ENCODE results near the gene DGKI. TPM values are rescaled to one million over a fixed set of nuclear protein-coding genes. Genes with fewer than 3 reads are reported as not detected.

Gene DGKI
- total and polyA plus RNA-seq, 4 donors, result 1.1 to 11.3 (median 5.2) TPM

- 88 to 89% methylated on average over 2 of the region's 2 CpGs for WGBS, 2 donors
- intact Hi-C loops (cut with DNase I), result no loop called here
- no peak for ATAC-seq (ENCODE audit: low FRiP score)
- Histone ChIP-seq H3K4me3 (ENCODE audit: low read length in 2 of 2) (no peak overlapping the region), H3K4me1 (ENCODE audit: control insufficient read depth in 1 of 2, insufficient read depth in 2 of 2, low read length in 2 of 2) (peaks cover 0 to 3% of the 10 kb centered on the region in 2 donors), H3K36me3 (ENCODE audit: control insufficient read depth in 1 of 2, insufficient read depth in 2 of 2, low read length in 1 of 2) (peaks cover 0 to 2% of the 10 kb centered on the region in 2 donors), H3K27me3 (ENCODE audit: control insufficient read depth in 1 of 2, insufficient read depth in 2 of 2, low read length in 1 of 2) (no peaks in the 10 kb centered on the region), H3K9me3 (ENCODE audit: control insufficient read depth, low read length) (no peaks in the 10 kb centered on the region), H3K27ac (ENCODE audit: low read depth in 1 of 2, low read length in 2 of 2) (no peak overlapping the region)
- no peak for DNase-seq
These were observed 333.7 kb downstream of the DGKI start for GRCh38 chr7:137513091-137513490.

DNA sequence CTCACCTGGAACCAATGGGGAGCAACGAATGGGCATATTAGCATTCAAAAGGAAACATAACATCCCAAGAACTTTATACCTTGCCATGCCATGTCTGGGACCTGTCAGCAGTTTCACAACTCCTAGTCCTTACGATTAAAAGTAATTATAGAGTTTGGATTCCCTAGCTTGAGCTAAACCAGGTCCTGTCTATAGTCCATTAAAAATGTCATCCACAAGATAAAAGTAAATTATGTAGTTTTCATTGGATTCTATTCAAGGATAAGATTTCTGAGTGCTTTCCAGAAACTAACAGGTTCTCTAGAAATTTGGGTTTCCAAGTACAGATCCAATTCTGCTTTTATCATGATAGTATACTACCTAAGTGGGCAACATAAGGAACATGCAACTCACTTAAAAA is 339.7 kb downstream of the DGKI start:
- Histone ChIP-seq H3K27me3 (ENCODE audit: control insufficient read depth in 1 of 2, insufficient read depth in 2 of 2, low read length in 1 of 2) (no peaks in the 10 kb centered on the region), H3K27ac (ENCODE audit: low read depth in 1 of 2, low read length in 2 of 2) (no peak overlapping the region), H3K4me3 (ENCODE audit: low read length in 2 of 2) (no peak overlapping the region), H3K4me1 (ENCODE audit: control insufficient read depth in 1 of 2, insufficient read depth in 2 of 2, low read length in 2 of 2) (peaks cover 0 to 3% of the 10 kb centered on the region in 2 donors), H3K9me3 (ENCODE audit: control insufficient read depth, low read length) (no peaks in the 10 kb centered on the region), H3K36me3 (ENCODE audit: control insufficient read depth in 1 of 2, insufficient read depth in 2 of 2, low read length in 1 of 2) (peaks cover 0 to 2% of the 10 kb centered on the region in 2 donors)
- WGBS, 2 donors, result 24 to 34% methylated on average over 2 of the region's 2 CpGs
- DNase-seq (no peak), ATAC-seq (ENCODE audit: low FRiP score) (no peak)
- intact Hi-C loops (cut with DNase I), result no loop called here

DNA sequence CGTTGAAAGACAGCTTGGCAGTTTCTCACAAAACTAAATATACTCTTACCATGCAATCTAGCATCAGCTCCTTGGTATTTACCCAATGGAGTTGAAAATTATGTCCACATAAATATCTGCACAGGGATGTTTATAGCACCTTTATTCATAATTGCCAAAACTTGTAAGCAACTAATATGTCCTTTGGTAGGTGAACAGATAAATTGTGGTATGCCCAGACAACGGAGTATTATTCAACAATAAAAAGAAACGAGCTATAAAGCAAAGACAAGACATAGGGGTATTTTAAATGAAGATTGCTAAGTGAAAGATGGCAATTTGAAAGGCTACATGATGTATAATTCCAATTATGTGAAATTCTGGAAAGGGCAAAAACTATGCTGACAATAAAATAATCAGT is 340.7 kb downstream of the DGKI start:
- no peaks in the 10 kb centered on the region for H3K9me3 ChIP-seq (ENCODE audit: control insufficient read depth, low read length)
- ATAC-seq (ENCODE audit: low FRiP score) (no peak), DNase-seq (no peak)
- no peak overlapping the region for H3K4me3 ChIP-seq (ENCODE audit: low read length in 2 of 2)
- H3K36me3 ChIP-seq (ENCODE audit: control insufficient read depth in 1 of 2, insufficient read depth in 2 of 2, low read length in 1 of 2), result no peaks in the 10 kb centered on the region
- peaks cover 0 to 3% of the 10 kb centered on the region in 2 donors for H3K4me1 ChIP-seq (ENCODE audit: control insufficient read depth in 1 of 2, insufficient read depth in 2 of 2, low read length in 2 of 2)
- intact Hi-C loops (cut with DNase I), result no loop called here
- no peak overlapping the region for H3K27ac ChIP-seq (ENCODE audit: low read depth in 1 of 2, low read length in 2 of 2)
- WGBS, 2 donors, result 74 to 75% methylated on average over 3 of the region's 3 CpGs
- H3K27me3 ChIP-seq (ENCODE audit: control insufficient read depth in 1 of 2, insufficient read depth in 2 of 2, low read length in 1 of 2), result no peaks in the 10 kb centered on the region

DNA sequence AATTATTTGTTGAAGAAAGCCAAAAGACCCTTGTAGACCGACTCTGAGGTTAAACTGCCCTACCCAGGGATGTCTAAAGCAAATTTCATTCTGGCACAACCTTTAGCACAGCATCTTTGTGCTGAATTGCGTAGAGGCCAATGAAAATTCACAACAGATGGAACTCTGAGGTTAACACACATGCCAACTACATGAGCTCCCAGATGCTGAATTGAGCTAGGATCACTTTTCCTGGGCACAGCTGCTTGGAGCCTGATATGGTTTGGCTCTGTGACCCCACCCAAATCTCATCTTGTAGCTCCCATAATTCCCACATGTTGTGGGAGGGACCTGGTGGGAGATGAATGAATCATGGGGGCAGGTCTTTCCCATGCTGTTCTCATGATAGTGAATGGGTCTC is 345.2 kb downstream of the DGKI start:
- ATAC-seq (ENCODE audit: low FRiP score) (no peak), DNase-seq (no peak)
- H3K27ac ChIP-seq (ENCODE audit: low read depth in 1 of 2, low read length in 2 of 2), result no peak overlapping the region
- H3K9me3 ChIP-seq (ENCODE audit: control insufficient read depth, low read length), result no peaks in the 10 kb centered on the region
- intact Hi-C loops (cut with DNase I), result no loop called here
- H3K27me3 ChIP-seq (ENCODE audit: control insufficient read depth in 1 of 2, insufficient read depth in 2 of 2, low read length in 1 of 2), result no peaks in the 10 kb centered on the region
- WGBS, 2 donors, result 89 to 93% methylated on average over 2 of the region's 2 CpGs
- H3K4me1 ChIP-seq (ENCODE audit: control insufficient read depth in 1 of 2, insufficient read depth in 2 of 2, low read length in 2 of 2), result no peaks in the 10 kb centered on the region
- H3K36me3 ChIP-seq (ENCODE audit: control insufficient read depth in 1 of 2, insufficient read depth in 2 of 2, low read length in 1 of 2), result peaks cover 0 to 1% of the 10 kb centered on the region in 2 donors
- no peak overlapping the region for H3K4me3 ChIP-seq (ENCODE audit: low read length in 2 of 2)

GRCh38 chr7:137492889-137493288 is 353.9 kb downstream of the DGKI start:
- no peak overlapping the region for H3K4me3 ChIP-seq (ENCODE audit: low read length in 2 of 2)
- no peaks in the 10 kb centered on the region for H3K9me3 ChIP-seq (ENCODE audit: control insufficient read depth, low read length)
- no peaks in the 10 kb centered on the region for H3K27me3 ChIP-seq (ENCODE audit: control insufficient read depth in 1 of 2, insufficient read depth in 2 of 2, low read length in 1 of 2)
- H3K27ac ChIP-seq (ENCODE audit: low read depth in 1 of 2, low read length in 2 of 2), result no peak overlapping the region
- intact Hi-C loops (cut with DNase I), result no loop called here
- DNase-seq (no peak), ATAC-seq (ENCODE audit: low FRiP score) (no peak)
- H3K36me3 ChIP-seq (ENCODE audit: control insufficient read depth in 1 of 2, insufficient read depth in 2 of 2, low read length in 1 of 2), result no peaks in the 10 kb centered on the region
- 97 to 99% methylated on average over 6 of the region's 6 CpGs for WGBS, 2 donors
- H3K4me1 ChIP-seq (ENCODE audit: control insufficient read depth in 1 of 2, insufficient read depth in 2 of 2, low read length in 2 of 2), result no peaks in the 10 kb centered on the region

DNA sequence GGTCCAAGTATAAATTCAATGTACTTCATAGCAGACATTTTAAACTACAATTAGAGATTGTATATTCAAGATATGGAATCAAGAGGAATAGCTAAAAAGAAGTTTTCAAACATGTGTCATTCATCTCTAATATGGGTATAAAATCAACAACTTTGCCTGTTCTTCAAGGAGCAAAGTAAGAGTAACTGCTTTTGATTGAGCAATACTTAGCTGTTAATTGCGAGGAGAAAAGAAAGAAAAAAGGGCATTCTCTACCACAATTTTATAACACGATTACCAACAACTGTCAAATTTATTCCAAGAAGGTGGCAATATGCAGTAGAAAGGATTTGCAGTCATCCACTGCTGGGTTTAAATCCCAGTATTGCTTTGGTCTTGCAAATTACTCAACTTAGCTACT is 356.9 kb downstream of the DGKI start:
- Histone ChIP-seq H3K36me3 (ENCODE audit: control insufficient read depth in 1 of 2, insufficient read depth in 2 of 2, low read length in 1 of 2) (no peaks in the 10 kb centered on the region), H3K9me3 (ENCODE audit: control insufficient read depth, low read length) (no peaks in the 10 kb centered on the region), H3K27ac (ENCODE audit: low read depth in 1 of 2, low read length in 2 of 2) (no peak overlapping the region), H3K4me1 (ENCODE audit: control insufficient read depth in 1 of 2, insufficient read depth in 2 of 2, low read length in 2 of 2) (no peaks in the 10 kb centered on the region), H3K27me3 (ENCODE audit: control insufficient read depth in 1 of 2, insufficient read depth in 2 of 2, low read length in 1 of 2) (no peaks in the 10 kb centered on the region), H3K4me3 (ENCODE audit: low read length in 2 of 2) (no peak overlapping the region)
- intact Hi-C loops (cut with DNase I), result no loop called here
- no peak for DNase-seq
- no peak for ATAC-seq (ENCODE audit: low FRiP score)
- WGBS, 2 donors, result 93 to 94% methylated on average over 2 of the region's 2 CpGs

- ATAC-seq (ENCODE audit: low FRiP score) (no peak), DNase-seq (no peak)
- H3K4me3 ChIP-seq (ENCODE audit: low read length in 2 of 2), result no peak overlapping the region
- H3K9me3 ChIP-seq (ENCODE audit: control insufficient read depth, low read length), result no peaks in the 10 kb centered on the region
- no peak overlapping the region for H3K27ac ChIP-seq (ENCODE audit: low read depth in 1 of 2, low read length in 2 of 2)
- intact Hi-C loops (cut with DNase I), result no loop called here
- H3K4me1 ChIP-seq (ENCODE audit: control insufficient read depth in 1 of 2, insufficient read depth in 2 of 2, low read length in 2 of 2), result no peaks in the 10 kb centered on the region
- no peaks in the 10 kb centered on the region for H3K36me3 ChIP-seq (ENCODE audit: control insufficient read depth in 1 of 2, insufficient read depth in 2 of 2, low read length in 1 of 2)
- 94 to 100% methylated on average over 1 of the region's 1 CpG for WGBS, 2 donors
- no peaks in the 10 kb centered on the region for H3K27me3 ChIP-seq (ENCODE audit: control insufficient read depth in 1 of 2, insufficient read depth in 2 of 2, low read length in 1 of 2)
These were observed 358.7 kb downstream of the DGKI start for GRCh38 chr7:137488038-137488437.

DNA sequence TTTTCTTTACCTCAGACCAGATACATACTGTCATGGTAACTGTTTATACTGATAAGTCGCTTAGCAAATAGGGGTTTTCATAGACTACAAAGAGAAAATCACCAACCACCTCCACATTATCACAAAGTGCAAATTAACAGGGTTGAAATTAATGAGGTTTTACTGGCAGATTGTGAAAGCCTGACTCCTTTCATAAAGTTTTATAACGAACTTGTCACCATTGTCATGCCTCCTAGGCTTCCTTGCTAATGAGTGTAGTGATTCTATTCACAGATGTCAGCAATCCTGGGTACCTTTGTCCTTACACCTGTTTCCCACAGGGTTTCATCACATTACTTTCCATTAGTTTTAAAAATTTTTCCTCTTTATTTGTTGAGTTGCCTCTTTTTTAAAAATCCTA is 361.0 kb downstream of the DGKI start:
- intact Hi-C loops (cut with DNase I), result no loop called here
- Histone ChIP-seq H3K4me3 (ENCODE audit: low read length in 2 of 2) (no peak overlapping the region), H3K4me1 (ENCODE audit: control insufficient read depth in 1 of 2, insufficient read depth in 2 of 2, low read length in 2 of 2) (no peaks in the 10 kb centered on the region), H3K9me3 (ENCODE audit: control insufficient read depth, low read length) (no peaks in the 10 kb centered on the region), H3K27ac (ENCODE audit: low read depth in 1 of 2, low read length in 2 of 2) (no peak overlapping the region), H3K36me3 (ENCODE audit: control insufficient read depth in 1 of 2, insufficient read depth in 2 of 2, low read length in 1 of 2) (no peaks in the 10 kb centered on the region), H3K27me3 (ENCODE audit: control insufficient read depth in 1 of 2, insufficient read depth in 2 of 2, low read length in 1 of 2) (no peaks in the 10 kb centered on the region)
- WGBS, 2 donors, result 84 to 90% methylated on average over 2 of the region's 2 CpGs
- ATAC-seq (ENCODE audit: low FRiP score) (no peak), DNase-seq (no peak)

- intact Hi-C loops (cut with DNase I), result no loop called here
- no peaks in the 10 kb centered on the region for H3K4me1 ChIP-seq (ENCODE audit: control insufficient read depth in 1 of 2, insufficient read depth in 2 of 2, low read length in 2 of 2)
- no peak overlapping the region for H3K27ac ChIP-seq (ENCODE audit: low read depth in 1 of 2, low read length in 2 of 2)
- H3K27me3 ChIP-seq (ENCODE audit: control insufficient read depth in 1 of 2, insufficient read depth in 2 of 2, low read length in 1 of 2), result no peaks in the 10 kb centered on the region
- no peak for ATAC-seq (ENCODE audit: low FRiP score)
- 14 to 25% methylated on average over 1 of the region's 1 CpG for WGBS, 2 donors
- H3K4me3 ChIP-seq (ENCODE audit: low read length in 2 of 2), result no peak overlapping the region
- no peaks in the 10 kb centered on the region for H3K36me3 ChIP-seq (ENCODE audit: control insufficient read depth in 1 of 2, insufficient read depth in 2 of 2, low read length in 1 of 2)
- H3K9me3 ChIP-seq (ENCODE audit: control insufficient read depth, low read length), result no peaks in the 10 kb centered on the region
- DNase-seq, result no peak
These were observed 362.4 kb downstream of the DGKI start for GRCh38 chr7:137484326-137484725.

Data from aorta (tissue), 5 donors.